HepG2 (cell line): ENCODE data around the gene KCNB1.

ENCODE experiments used
- TAF1 ChIP-seq: sonication (generic); formaldehyde crosslinking; IDR thresholded peaks from 2 replicates; pipeline ENCODE4 v1.4.0; 2020; ENCODE audit warnings: missing genetic modification reagents
- ZNF562 ChIP-seq: sonication (generic); formaldehyde crosslinking; IDR thresholded peaks from 2 replicates; pipeline ENCODE4 v1.8.0; 2022; ENCODE audit warnings: missing genetic modification reagents, borderline replicate concordance
- TF ChIP-seq, protein P1 (sequence below): sonication (generic); formaldehyde crosslinking; IDR thresholded peaks from 2 replicates; pipeline ENCODE4 v1.5.0; 2020; ENCODE audit warnings: mild to moderate bottlenecking, missing genetic modification reagents, moderate library complexity

DNA sequence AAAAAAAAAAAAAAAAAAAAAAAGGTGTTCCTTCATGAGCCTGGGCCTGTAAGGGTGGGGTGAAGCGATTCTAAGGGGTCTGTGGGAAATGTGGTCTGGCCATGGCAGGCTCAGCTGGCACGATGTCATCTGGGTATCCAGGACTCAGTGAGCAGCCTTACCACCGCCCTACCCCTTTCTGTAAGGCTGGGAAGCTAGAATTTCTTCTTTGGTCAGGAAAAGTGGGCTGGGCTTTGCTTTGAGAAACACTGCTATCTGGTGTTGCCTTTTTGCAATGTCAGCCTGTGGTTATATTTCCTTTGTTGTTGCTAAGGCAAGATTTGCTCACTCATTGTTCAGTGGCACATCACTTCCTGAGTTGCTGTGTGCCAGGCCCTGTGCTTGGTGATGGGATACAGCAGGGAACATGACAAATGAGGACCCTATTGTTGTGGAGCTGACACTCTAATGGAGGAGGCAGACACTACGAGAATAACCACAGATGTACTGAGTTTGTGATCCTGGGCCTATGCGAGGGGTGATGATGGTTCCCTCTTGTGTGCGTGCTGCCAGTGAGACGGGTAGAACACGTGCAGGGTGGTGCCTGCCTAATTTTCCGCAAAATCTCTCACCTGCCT lies 158.7 kb downstream of the KCNB1 start:
- TF ChIP-seq ZNF562: no peak
- no peak for TF ChIP-seq TAF1 (CRISPR knock-in tag)
- TF ChIP-seq, protein P1, sequence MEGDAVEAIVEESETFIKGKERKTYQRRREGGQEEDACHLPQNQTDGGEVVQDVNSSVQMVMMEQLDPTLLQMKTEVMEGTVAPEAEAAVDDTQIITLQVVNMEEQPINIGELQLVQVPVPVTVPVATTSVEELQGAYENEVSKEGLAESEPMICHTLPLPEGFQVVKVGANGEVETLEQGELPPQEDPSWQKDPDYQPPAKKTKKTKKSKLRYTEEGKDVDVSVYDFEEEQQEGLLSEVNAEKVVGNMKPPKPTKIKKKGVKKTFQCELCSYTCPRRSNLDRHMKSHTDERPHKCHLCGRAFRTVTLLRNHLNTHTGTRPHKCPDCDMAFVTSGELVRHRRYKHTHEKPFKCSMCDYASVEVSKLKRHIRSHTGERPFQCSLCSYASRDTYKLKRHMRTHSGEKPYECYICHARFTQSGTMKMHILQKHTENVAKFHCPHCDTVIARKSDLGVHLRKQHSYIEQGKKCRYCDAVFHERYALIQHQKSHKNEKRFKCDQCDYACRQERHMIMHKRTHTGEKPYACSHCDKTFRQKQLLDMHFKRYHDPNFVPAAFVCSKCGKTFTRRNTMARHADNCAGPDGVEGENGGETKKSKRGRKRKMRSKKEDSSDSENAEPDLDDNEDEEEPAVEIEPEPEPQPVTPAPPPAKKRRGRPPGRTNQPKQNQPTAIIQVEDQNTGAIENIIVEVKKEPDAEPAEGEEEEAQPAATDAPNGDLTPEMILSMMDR: peak; percentile 64
